22Rv1 (cell line): Measurements from ENCODE around the gene ENAH.

Experiments used
- H3K27ac ChIP-seq: fragments of 450-650 bp; 2 replicates; pipeline ENCODE4 v1.5.1; 2017
- CTCF ChIP-seq: fragments of 450-650 bp; IDR thresholded peaks from 2 replicates; pipeline ENCODE4 v1.5.1; 2017; ENCODE audit warnings: mild to moderate bottlenecking
- ZFX ChIP-seq: fragments of 450-650 bp; IDR thresholded peaks from 2 replicates; pipeline ENCODE4 v1.6.1; 2017; ENCODE audit warnings: antibody characterized with exemption, borderline replicate concordance

Gene ENAH

GRCh38 chr1:225509376-225509707 lies 143.6 kb downstream of the ENAH start:
- peak overlapping the region; percentile 62 for H3K27ac ChIP-seq
- TF ChIP-seq CTCF (no peak), ZFX (no peak)

DNA sequence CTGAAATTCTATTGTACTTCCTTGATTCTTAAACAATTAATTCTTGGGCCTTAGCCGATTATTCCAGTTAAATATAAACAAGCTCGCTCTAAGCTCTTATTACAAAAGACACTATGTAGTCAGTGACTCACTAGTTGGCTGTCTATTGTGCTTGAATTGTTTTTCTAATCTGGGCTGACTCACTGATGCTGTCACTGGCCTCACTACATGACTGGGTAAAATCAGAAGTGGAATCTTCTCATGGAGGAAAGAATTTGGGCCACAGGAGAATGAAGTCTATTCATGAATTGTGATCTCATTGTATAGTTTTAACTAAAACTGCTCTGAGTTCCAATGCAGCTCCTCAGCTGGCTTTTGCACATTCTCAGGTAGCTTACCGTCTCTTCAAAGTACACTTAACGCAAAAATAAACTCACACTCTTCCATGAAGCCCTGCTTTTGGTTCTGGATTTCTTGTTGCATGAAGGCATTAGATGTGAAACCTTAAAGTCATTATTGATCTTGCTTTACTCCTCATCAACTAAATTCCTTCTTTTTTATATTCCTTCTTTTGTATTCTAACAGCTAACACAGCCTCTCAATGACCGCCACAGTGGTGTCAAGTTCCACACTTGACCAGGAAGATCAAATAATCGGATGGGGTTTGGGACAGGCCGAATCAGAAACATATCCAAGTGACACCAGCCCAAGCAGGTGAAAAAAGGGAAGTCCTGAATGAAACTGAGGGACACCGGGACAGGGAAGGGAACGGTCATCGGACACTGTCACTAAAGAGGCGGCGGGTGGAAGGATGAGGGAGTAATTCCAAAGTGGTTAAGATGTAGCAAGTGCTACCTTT lies 144.2 kb downstream of the ENAH start:
- TF ChIP-seq ZFX (no peak), CTCF (no peak)
- H3K27ac ChIP-seq, result peak overlapping the region; percentile 62

DNA sequence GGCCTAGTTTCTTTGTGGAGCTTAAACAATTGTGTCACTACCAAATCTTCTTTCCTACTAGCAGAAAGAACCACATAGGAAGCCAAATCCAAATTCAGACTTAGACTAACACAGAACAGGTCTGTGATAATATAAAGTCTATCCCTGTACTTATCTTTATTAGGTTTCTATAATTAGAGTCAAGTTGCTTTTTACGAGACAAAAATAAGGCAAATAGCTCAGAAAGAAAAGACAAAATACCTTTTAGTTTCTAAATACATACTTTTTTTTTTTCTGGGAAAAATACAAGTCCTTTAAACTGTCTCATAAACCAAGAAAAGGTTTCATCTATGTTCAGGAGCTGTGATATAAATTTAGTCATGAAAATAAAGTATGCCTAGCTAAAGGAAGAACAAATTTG lies 146.2 kb downstream of the ENAH start:
- peak overlapping the region; percentile 62 for H3K27ac ChIP-seq
- no peak for TF ChIP-seq ZFX
- TF ChIP-seq CTCF, result no peak

- TF ChIP-seq CTCF, result no peak
- TF ChIP-seq ZFX, result no peak
- no peak overlapping the region for H3K27ac ChIP-seq
Observed at GRCh38 chr1:225504776-225505175, 148.1 kb downstream of the ENAH start.

DNA sequence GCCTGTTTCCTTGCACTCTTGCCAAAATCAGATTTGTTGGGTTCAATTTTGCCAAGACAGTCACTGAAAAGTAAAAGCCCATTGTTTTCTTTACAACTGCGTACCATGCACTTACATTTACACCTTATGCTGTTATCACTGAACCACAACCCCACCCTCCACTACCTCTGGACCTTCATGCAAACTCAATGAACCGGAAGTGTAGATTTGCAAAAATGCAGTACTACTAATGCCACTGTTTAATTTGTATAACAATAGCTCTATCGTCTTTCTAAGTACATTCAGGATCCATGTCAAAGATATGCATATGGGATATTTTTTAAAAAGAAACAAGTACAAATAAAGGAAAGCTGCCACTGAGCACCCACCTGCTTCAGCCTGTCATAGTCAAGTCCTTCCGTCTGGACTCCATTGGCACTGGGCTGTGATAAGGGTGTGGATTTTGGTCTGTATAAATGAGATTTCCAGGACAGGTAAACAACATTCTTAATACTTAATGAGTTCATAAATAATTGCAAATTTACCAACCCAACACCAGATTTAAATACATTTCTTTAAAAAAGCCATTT lies 152.2 kb downstream of the ENAH start:
- no peak overlapping the region for H3K27ac ChIP-seq
- TF ChIP-seq CTCF (no peak), ZFX (no peak)

DNA sequence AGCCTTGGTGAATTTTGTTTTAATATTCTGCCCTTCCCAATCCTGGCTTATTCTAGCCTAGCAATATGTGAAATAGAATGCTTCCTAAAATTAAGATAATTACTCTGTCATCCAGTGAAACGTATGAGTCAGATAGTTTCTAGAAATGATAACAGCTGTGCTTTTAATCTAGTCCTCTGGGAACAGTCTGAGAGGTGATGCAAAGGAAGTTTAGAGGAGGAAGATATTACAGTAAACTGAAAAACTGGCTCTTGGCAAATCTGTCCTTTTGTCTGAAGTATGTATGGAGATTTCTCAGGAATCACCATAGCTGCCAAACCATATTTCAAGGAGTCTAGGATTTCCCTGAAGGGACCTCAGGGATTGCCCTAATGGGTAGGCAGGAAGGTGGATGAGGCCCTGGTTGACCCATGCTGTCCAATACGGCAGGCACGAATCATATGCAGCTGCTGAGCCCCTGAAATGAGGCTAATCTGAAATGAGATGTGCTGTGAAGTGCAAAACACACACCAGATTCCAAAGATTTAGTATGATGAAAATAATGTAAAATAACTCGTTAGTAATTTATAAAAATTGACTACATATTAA lies 154.3 kb downstream of the ENAH start:
- TF ChIP-seq ZFX (no peak), CTCF (no peak)
- H3K27ac ChIP-seq, result no peak overlapping the region

DNA sequence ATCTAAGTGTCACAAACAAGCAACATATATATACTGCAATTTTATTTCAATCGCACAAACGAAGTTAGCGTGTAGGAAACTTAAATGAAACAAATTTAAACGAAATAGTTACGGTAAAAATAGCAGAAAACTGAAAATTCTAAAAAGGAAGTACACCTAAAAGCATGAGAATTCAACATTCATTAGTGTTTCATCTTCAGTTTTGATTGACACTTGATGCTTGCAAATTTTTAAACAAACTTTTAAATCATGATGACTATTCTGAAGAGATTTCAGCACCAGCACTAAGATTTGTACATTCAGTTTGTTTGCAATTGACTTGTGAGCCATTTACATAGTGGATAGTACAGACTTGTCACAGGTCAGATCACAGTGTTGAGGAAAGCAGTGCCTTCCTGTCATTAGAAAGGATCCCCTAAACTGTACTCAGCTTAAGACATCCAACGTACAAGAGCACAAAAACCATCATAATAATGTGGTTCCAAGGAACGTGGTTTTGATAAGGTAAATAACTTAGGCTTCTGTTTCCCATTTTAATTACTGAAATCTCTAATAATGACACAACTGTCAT lies 158.0 kb downstream of the ENAH start:
- TF ChIP-seq CTCF (no peak), ZFX (no peak)
- H3K27ac ChIP-seq, result no peak overlapping the region
